GM12878 (cell line): Measurements from ENCODE around the gene PDE1C. TPM values are rescaled to one million over a fixed set of nuclear protein-coding genes. Genes with fewer than 3 reads are reported as not detected.

Experiments used
- ATAC-seq: fragments of 200-7000 bp; cut with Tn5 transposase; 3 replicates; pipeline ENCODE4 v1.9.1; 2020; ENCODE audit warnings: mild to moderate bottlenecking, moderate library complexity
- BruUV-seq: library from RNA; stranded (reverse); fragments of 400-500 nt; replicated peaks from 2 replicates; lab custom pipeline; 2021; lab: Mats Ljungman, UMichigan
- CTCF ChIA-PET: fragments of 300-600 bp; sonication (Branson Sonifier 250); formaldehyde crosslinking; extraction: SDS; loops from one replicate; lab custom pipeline; 2021; ENCODE audit warnings: inconsistent platforms; lab: Yijun Ruan, JAX
- POLR2A ChIA-PET: fragments of 350-600 bp; formaldehyde crosslinking; extraction: SDS; loops from one replicate; lab custom pipeline; 2021; ENCODE audit warnings: inconsistent platforms; lab: Charles Lee
- RAD21 ChIA-PET: fragments of 300-600 bp; sonication (Branson Sonifier 250); formaldehyde crosslinking; loops from one replicate; lab custom pipeline; 2023; ENCODE audit warnings: antibody characterized with exemption; ENCODE audit not compliant: unreplicated experiment; lab: Charles Lee
- SMC1A ChIA-PET: fragments of 300-600 bp; sonication (Branson Sonifier 250); formaldehyde crosslinking; loops from one replicate; lab custom pipeline; 2023; ENCODE audit not compliant: unreplicated experiment, uncharacterized antibody; lab: Charles Lee
- DNase-seq: peaks from one replicate; pipeline ENCODE4 v3.0.0-alpha.2; 2011; ENCODE audit warnings: low read depth, low spot score
- FAIRE-seq: peaks from 3 replicates; lab custom pipeline; 2011; peaks lifted over from hg19 to GRCh38; lab: Jason Lieb, UNC
- H2AFZ ChIP-seq: 2 replicates; pipeline ENCODE4 v1.6.0; 2011; ENCODE audit warnings: low read depth, low read length, control low read depth; ENCODE audit not compliant: control insufficient read depth
- H3K27ac ChIP-seq: 2 replicates; pipeline ENCODE4 v1.5.1; 2011; ENCODE audit warnings: control low read depth; ENCODE audit not compliant: control insufficient read depth, insufficient read depth
- H3K27me3 ChIP-seq, 2 experiments: replicated peaks in 1 of 2; 2 replicates each; pipeline versions ENCODE4 v1.6.0 to v1.6.1; 2011; ENCODE audit warnings: low read length in 1 of 2; ENCODE audit not compliant: control insufficient read depth in 2 of 2, insufficient read depth in 2 of 2
- H3K36me3 ChIP-seq, 2 experiments: 2 replicates each; pipeline ENCODE4 v1.5.1; 2011; ENCODE audit warnings: low read length in 1 of 2; ENCODE audit not compliant: control insufficient read depth in 2 of 2, insufficient read depth in 2 of 2
- H3K4me1 ChIP-seq: 2 replicates; pipeline ENCODE4 v1.6.1; 2011; ENCODE audit warnings: mild to moderate bottlenecking, low read length, moderate library complexity, mixed read lengths; ENCODE audit not compliant: control insufficient read depth, insufficient read depth
- H3K4me2 ChIP-seq: 2 replicates; pipeline ENCODE4 v1.6.0; 2011; ENCODE audit warnings: control low read depth; ENCODE audit not compliant: control insufficient read depth, insufficient read depth
- H3K4me3 ChIP-seq: fragments of 200-600 bp; sonication (generic); 2 replicates; pipeline ENCODE4 v1.5.1; 2016
- H3K79me2 ChIP-seq: 2 replicates; pipeline ENCODE4 v1.6.0; 2011; ENCODE audit warnings: low read length; ENCODE audit not compliant: control insufficient read depth, insufficient read depth
- H3K9ac ChIP-seq: 2 replicates; pipeline ENCODE4 v1.8.0; 2011; ENCODE audit warnings: low read length, control low read depth, mixed read lengths; ENCODE audit not compliant: control insufficient read depth, insufficient read depth
- H3K9me3 ChIP-seq: replicated peaks from 3 replicates; pipeline ENCODE4 v1.5.1; 2011; ENCODE audit warnings: mild to moderate bottlenecking, low read length; ENCODE audit not compliant: control insufficient read depth, insufficient read depth
- H4K20me1 ChIP-seq: 2 replicates; pipeline ENCODE4 v1.6.0; 2011; ENCODE audit not compliant: control insufficient read depth, insufficient read depth
- CBX5 ChIP-seq: sonication (generic); IDR thresholded peaks from 2 replicates; pipeline ENCODE4 v1.6.1; 2016; ENCODE audit warnings: low read depth, moderate library complexity, mild to moderate bottlenecking, inconsistent platforms
- HDAC2 ChIP-seq: fragments of 200-600 bp; sonication (generic); IDR thresholded peaks from 2 replicates; pipeline ENCODE4 v1.6.1; 2017
- PRDM15 ChIP-seq: fragments of 450-650 bp; formaldehyde crosslinking; IDR thresholded peaks from 2 replicates; pipeline ENCODE4 v1.4.0; 2020; ENCODE audit warnings: mild to moderate bottlenecking, moderate library complexity
- SMC3 ChIP-seq: IDR thresholded peaks from 2 replicates; pipeline ENCODE4 v1.6.1; 2011; ENCODE audit warnings: low read length, improper control_type of control experiment, borderline replicate concordance
- STAT3 ChIP-seq: IDR thresholded peaks from 2 replicates; pipeline ENCODE4 v1.6.1; 2011; ENCODE audit warnings: low read depth, low read length, improper control_type of control experiment
- YBX1 ChIP-seq: fragments of 450-650 bp; IDR thresholded peaks from 2 replicates; pipeline ENCODE4 v1.6.1; 2016; ENCODE audit warnings: antibody characterized with exemption
- ZNF687 ChIP-seq: fragments of 450-650 bp; IDR thresholded peaks from 2 replicates; pipeline ENCODE4 v1.6.1; 2017; ENCODE audit warnings: mild to moderate bottlenecking, moderate library complexity
- WGBS: methylation state at CpG from one replicate; pipeline ENCODE4 v1.1.6; 2016; ENCODE audit warnings: low lambda C conversion rate; ENCODE audit not compliant: insufficient replicate concordance, insufficient coverage; ENCODE audit errors: missing lambda C conversion rate; 5-methylcytosine and 5-hydroxymethylcytosine counted together
- in situ Hi-C: fragments of 300-500 bp; cut with MboI; formaldehyde crosslinking; loops from 9 replicates; pipeline ENCODE4 v1.14.3; 2018; ENCODE audit warnings: mixed read lengths
- intact Hi-C: fragments of 100-400 bp; cut with micrococcal nuclease; formaldehyde crosslinking; loops from one replicate; pipeline ENCODE4 v1.14.2; 2022; ENCODE audit not compliant: unreplicated experiment
- polyA plus RNA-seq, 11 experiments: library from polyadenylated mRNA; depleted of rRNA in 4 of 11; unstranded in 6 of 11; stranded (reverse) in 5 of 11; fragments of >200 nt; fragmentation: Nextera tagmentation in 4 of 11; fragmentation: Illumina TruSeq in 1 of 11; extraction: Ambion mirVana in 4 of 11; extraction: Trizol in 1 of 11; gene quantifications; 1 replicate in 1 of 11; 2 replicates in 10 of 11; pipeline versions ENCODE4 v1.2.1 to v1.2.3, GENCODE V29; 2011 to 2016; ENCODE audit warnings: inconsistent platforms in 2 of 11, missing spikeins in 2 of 11, low read depth in 1 of 11
- total RNA-seq, 4 experiments: library from RNA; depleted of rRNA in 3 of 4; stranded (reverse); fragments of >200 nt in 3 of 4; fragmentation: Illumina TruSeq in 1 of 4; extraction: Trizol in 1 of 4; gene quantifications; 2 replicates each; pipeline versions ENCODE4 v1.2.1 to v1.2.3, GENCODE V29; 2013 to 2021

Gene PDE1C
- total and polyA plus RNA-seq, 10 of the 15 experiments (the other 5 are each of a cell fraction or from before 2014, with no cell fraction given) = 0.29 to 2.3 (median 0.70) TPM

GRCh38 chr7:31853380-31853779 is 216.8 kb downstream of the PDE1C start:
- TF ChIP-seq PRDM15 (CRISPR knock-in tag) (no peak), YBX1 (no peak), ZNF687 (no peak), SMC3 (no peak), STAT3 (no peak), CBX5 (no peak), HDAC2 (no peak)
- SMC1A ChIA-PET = no interaction called here
- no peaks in the 10 kb centered on the region for H3K27me3 ChIP-seq
- RAD21 ChIA-PET = no interaction called here
- H3K9me3 ChIP-seq = no peaks in the 10 kb centered on the region
- H3K4me3 ChIP-seq = no peak overlapping the region
- DNase-seq (no peak), FAIRE-seq (no peak), ATAC-seq (no peak)
- POLR2A ChIA-PET = interaction anchor here (0.6 kb wide), 2 partner anchors 78 to 651 kb away, joined by 4 read pairs; no protein-coding TSS in a partner anchor
- no peak overlapping the region for H3K9ac ChIP-seq
- H3K4me1 ChIP-seq = no peaks in the 10 kb centered on the region
- no TSS peak for BruUV-seq
- H4K20me1 ChIP-seq = no peaks in the 10 kb centered on the region
- no peak overlapping the region for H2AFZ ChIP-seq
- H3K36me3 ChIP-seq = no peaks in the 10 kb centered on the region
- in situ Hi-C loops = no loop called here
- no peak overlapping the region for H3K27ac ChIP-seq
- intact Hi-C loops = no loop called here
- no peak overlapping the region for H3K4me2 ChIP-seq
- H3K79me2 ChIP-seq = no peaks in the 10 kb centered on the region
- CTCF ChIA-PET = no interaction called here
- 35% methylated on average over 5 of the region's 5 CpGs for WGBS
